DND-41 (cell line): ENCODE data around the gene CHMP6.

ENCODE experiments used
- EZH2 ChIP-seq: IDR thresholded peaks from 3 replicates; pipeline ENCODE4 v1.6.1; 2012; ENCODE audit warnings: borderline replicate concordance, low read depth, mild to moderate bottlenecking, moderate library complexity, low read length, inconsistent platforms; ENCODE audit not compliant: severe bottlenecking
- TF ChIP-seq, protein P1 (sequence below): IDR thresholded peaks from 2 replicates; pipeline ENCODE4 v1.5.1; 2012; ENCODE audit warnings: borderline replicate concordance, low read length, moderate library complexity, mild to moderate bottlenecking; ENCODE audit not compliant: poor library complexity, severe bottlenecking; ENCODE audit errors: extremely low read depth

DNA sequence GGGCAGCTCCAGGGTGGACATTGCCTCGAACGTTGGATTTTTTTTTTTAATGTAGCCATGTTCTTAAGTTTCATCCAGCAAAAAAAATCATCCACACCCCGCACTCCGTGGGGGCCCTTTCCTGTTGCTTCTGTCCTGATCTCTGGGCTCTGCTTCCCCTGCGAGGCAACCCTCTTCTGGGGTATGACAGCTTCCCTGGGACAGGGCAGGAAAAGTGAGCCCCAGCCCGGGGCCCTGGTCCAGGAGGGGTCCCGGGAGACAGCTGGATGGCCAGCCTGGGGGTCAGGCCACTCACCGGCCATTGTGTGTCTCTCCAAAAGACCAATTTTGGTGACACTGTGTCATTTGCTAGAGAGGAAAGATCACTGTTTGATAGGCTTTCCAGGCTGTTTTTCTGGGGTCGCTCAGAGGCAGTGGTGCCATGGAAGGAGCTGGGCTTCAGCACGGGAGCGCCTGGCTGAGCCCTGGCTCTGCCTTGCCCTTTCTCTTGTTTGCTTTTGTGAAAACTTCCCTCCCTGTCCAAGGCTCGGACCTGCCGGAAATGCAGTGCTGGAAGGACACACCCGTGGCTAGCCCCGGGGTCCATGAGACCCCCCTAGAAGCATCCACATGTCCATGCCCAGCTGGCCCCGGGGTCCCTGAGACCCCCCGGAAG, 41.0 kb upstream of the CHMP6 start:
- TF ChIP-seq, protein P1, sequence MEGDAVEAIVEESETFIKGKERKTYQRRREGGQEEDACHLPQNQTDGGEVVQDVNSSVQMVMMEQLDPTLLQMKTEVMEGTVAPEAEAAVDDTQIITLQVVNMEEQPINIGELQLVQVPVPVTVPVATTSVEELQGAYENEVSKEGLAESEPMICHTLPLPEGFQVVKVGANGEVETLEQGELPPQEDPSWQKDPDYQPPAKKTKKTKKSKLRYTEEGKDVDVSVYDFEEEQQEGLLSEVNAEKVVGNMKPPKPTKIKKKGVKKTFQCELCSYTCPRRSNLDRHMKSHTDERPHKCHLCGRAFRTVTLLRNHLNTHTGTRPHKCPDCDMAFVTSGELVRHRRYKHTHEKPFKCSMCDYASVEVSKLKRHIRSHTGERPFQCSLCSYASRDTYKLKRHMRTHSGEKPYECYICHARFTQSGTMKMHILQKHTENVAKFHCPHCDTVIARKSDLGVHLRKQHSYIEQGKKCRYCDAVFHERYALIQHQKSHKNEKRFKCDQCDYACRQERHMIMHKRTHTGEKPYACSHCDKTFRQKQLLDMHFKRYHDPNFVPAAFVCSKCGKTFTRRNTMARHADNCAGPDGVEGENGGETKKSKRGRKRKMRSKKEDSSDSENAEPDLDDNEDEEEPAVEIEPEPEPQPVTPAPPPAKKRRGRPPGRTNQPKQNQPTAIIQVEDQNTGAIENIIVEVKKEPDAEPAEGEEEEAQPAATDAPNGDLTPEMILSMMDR: no peak
- TF ChIP-seq EZH2: no peak
